ENCODE data around the gene FOXQ1.

DNA sequence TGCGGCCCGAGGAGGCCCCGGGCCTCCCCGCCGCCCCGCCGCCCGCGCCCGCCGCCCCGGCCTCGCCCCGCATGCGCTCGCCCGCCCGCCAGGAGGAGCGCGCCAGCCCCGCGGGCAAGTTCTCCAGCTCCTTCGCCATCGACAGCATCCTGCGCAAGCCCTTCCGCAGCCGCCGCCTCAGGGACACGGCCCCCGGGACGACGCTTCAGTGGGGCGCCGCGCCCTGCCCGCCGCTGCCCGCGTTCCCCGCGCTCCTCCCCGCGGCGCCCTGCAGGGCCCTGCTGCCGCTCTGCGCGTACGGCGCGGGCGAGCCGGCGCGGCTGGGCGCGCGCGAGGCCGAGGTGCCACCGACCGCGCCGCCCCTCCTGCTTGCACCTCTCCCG is 1.5 kb downstream of the FOXQ1 start:
- TF ChIP-seq, protein P1, sequence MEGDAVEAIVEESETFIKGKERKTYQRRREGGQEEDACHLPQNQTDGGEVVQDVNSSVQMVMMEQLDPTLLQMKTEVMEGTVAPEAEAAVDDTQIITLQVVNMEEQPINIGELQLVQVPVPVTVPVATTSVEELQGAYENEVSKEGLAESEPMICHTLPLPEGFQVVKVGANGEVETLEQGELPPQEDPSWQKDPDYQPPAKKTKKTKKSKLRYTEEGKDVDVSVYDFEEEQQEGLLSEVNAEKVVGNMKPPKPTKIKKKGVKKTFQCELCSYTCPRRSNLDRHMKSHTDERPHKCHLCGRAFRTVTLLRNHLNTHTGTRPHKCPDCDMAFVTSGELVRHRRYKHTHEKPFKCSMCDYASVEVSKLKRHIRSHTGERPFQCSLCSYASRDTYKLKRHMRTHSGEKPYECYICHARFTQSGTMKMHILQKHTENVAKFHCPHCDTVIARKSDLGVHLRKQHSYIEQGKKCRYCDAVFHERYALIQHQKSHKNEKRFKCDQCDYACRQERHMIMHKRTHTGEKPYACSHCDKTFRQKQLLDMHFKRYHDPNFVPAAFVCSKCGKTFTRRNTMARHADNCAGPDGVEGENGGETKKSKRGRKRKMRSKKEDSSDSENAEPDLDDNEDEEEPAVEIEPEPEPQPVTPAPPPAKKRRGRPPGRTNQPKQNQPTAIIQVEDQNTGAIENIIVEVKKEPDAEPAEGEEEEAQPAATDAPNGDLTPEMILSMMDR (IDR thresholded peaks at IDR 0.05; ENCODE audit: low read depth, low read length, poor library complexity, severe bottlenecking) = no peak
- no peak for TF ChIP-seq EZH2phosphoT487 (IDR thresholded peaks at IDR 0.05; ENCODE audit: borderline replicate concordance, low read length)
